ENCODE data around the gene ZYG11B.
A peak's percentile ranks its signal among the peaks of the same experiment; 100 is the strongest.
"Not testable (repeated sequence)": the region's sequence is repeated elsewhere in the genome, so short reads cannot be mapped to it uniquely, and the experiment has no call there.

The ZYG11B gene

GRCh38 chr1:52726265-52727113 is at the start of gene ZYG11B:
Gene ZYG11B (plus strand): TSS chr1:52726453. CDS start chr1:52726654, 201 bp downstream.
- DNase-seq, result peak; percentile 82

GRCh38 chr1:52677076-52677806 is 49.0 kb upstream of the ZYG11B start:
- DNase-seq, result no peak

GRCh38 chr1:52679048-52679447 is 47.2 kb upstream of the ZYG11B start:
- no peak for DNase-seq

- no peak for DNase-seq
Measured at GRCh38 chr1:52679498-52679897, 46.8 kb upstream of the ZYG11B start.

GRCh38 chr1:52680353-52680752 is 45.9 kb upstream of the ZYG11B start:
- no peak for DNase-seq

- no peak for DNase-seq
Measured at GRCh38 chr1:52681136-52681535, 45.1 kb upstream of the ZYG11B start.

- no peak for DNase-seq
Measured at GRCh38 chr1:52683367-52683940, 42.8 kb upstream of the ZYG11B start.

- no peak for DNase-seq
Measured at GRCh38 chr1:52684545-52684944, 41.7 kb upstream of the ZYG11B start.

- DNase-seq, result peak; percentile 73
Measured at GRCh38 chr1:52686261-52686751, 39.9 kb upstream of the ZYG11B start.

- no peak for DNase-seq
Measured at GRCh38 chr1:52686830-52687229, 39.4 kb upstream of the ZYG11B start.

- no peak for DNase-seq
Measured at GRCh38 chr1:52691821-52692220, 34.4 kb upstream of the ZYG11B start.

GRCh38 chr1:52692697-52693096 is 33.6 kb upstream of the ZYG11B start:
- DNase-seq, result no peak

- not testable (repeated sequence) for DNase-seq
Measured at GRCh38 chr1:52693351-52693750, 32.9 kb upstream of the ZYG11B start.

- DNase-seq, result no peak
Measured at GRCh38 chr1:52693843-52694242, 32.4 kb upstream of the ZYG11B start.

GRCh38 chr1:52695627-52696026 is 30.6 kb upstream of the ZYG11B start:
- no peak for DNase-seq

- DNase-seq, result peak; percentile 72
Measured at GRCh38 chr1:52697795-52698674, 28.2 kb upstream of the ZYG11B start, which contains the start of gene COA7. Gene COA7 (minus strand): TSS chr1:52698347. CDS start chr1:52698326, 21 bp downstream.

- no peak for DNase-seq
Measured at GRCh38 chr1:52702886-52703787, 23.1 kb upstream of the ZYG11B start.

GRCh38 chr1:52706136-52706670 is 20.1 kb upstream of the ZYG11B start:
- DNase-seq, result no peak

- no peak for DNase-seq
Measured at GRCh38 chr1:52706941-52707926, 19.0 kb upstream of the ZYG11B start.

All from NCI-H1694 treated with DMSO at 0.1 percent for 48 hours (cell line).